HG02610 (cell line): ENCODE measurements around the gene CARS1.
A peak's percentile ranks its signal among the peaks of the same experiment; 100 is the strongest.

Source experiments
- ATAC-seq: cut with Tn5 transposase; IDR thresholded peaks from one replicate; pipeline ENCODE4 v1.9.1; 2021; ENCODE audit warnings: mild to moderate bottlenecking, moderate library complexity; ENCODE audit not compliant: unreplicated experiment

CARS1 gene

GRCh38 chr11:2994336-2994730, 62.9 kb downstream of the CARS1 start:
- no peak for ATAC-seq

- ATAC-seq = no peak
Observed at GRCh38 chr11:2992997-2993325, 64.3 kb downstream of the CARS1 start.

- peak; percentile 87 for ATAC-seq
Observed at GRCh38 chr11:2992234-2992996, 64.8 kb downstream of the CARS1 start, which contains the start of gene NAP1L4. TSS of gene NAP1L4 (minus strand) at chr11:2992329. CDS start at chr11:2979220, 13,109 bp downstream.

GRCh38 chr11:2991452-2992233, 65.6 kb downstream of the CARS1 start:
- ATAC-seq = peak; percentile 32

- no peak for ATAC-seq
Observed at GRCh38 chr11:2990617-2991451, 66.4 kb downstream of the CARS1 start.

GRCh38 chr11:2989551-2989950, 67.7 kb downstream of the CARS1 start:
- ATAC-seq = no peak

GRCh38 chr11:2989006-2989405, 68.2 kb downstream of the CARS1 start:
- ATAC-seq = no peak

- ATAC-seq = no peak
Observed at GRCh38 chr11:2987881-2988861, 69.1 kb downstream of the CARS1 start.

GRCh38 chr11:2983908-2984307, 73.3 kb downstream of the CARS1 start:
- ATAC-seq = no peak

GRCh38 chr11:2982214-2982613, 75.0 kb downstream of the CARS1 start:
- no peak for ATAC-seq

GRCh38 chr11:2981130-2981529, 76.1 kb downstream of the CARS1 start:
- no peak for ATAC-seq

- no peak for ATAC-seq
Observed at GRCh38 chr11:2980168-2980840, 76.9 kb downstream of the CARS1 start.

GRCh38 chr11:2977113-2977512, 80.1 kb downstream of the CARS1 start:
- no peak for ATAC-seq

- no peak for ATAC-seq
Observed at GRCh38 chr11:2976294-2977063, 80.7 kb downstream of the CARS1 start.

- ATAC-seq = peak; percentile 54
Observed at GRCh38 chr11:2975594-2975993, 81.6 kb downstream of the CARS1 start.

GRCh38 chr11:2974272-2974671, 83.0 kb downstream of the CARS1 start:
- no peak for ATAC-seq

GRCh38 chr11:2968341-2968900, 88.8 kb downstream of the CARS1 start:
- ATAC-seq = no peak

GRCh38 chr11:2964782-2965181, 92.4 kb downstream of the CARS1 start:
- no peak for ATAC-seq

GRCh38 chr11:2963761-2964160, 93.5 kb downstream of the CARS1 start:
- ATAC-seq = no peak
